Neutrophil (primary cell): ENCODE measurements around the gene JHY.
"Not testable (repeated sequence)": the region's sequence is repeated elsewhere in the genome, so short reads cannot be mapped to it uniquely, and the experiment has no call there.

ENCODE experiments used
- H3K27ac ChIP-seq: fragments of 200-600 bp; sonication (generic); 2 replicates; pipeline ENCODE4 v1.5.1; 2016; ENCODE audit warnings: mild to moderate bottlenecking, moderate library complexity
- H3K27me3 ChIP-seq: fragments of 200-600 bp; sonication (generic); 2 replicates; pipeline ENCODE4 v1.6.0; 2016; ENCODE audit warnings: mild to moderate bottlenecking
- H3K36me3 ChIP-seq: fragments of 200-600 bp; sonication (generic); 2 replicates; pipeline ENCODE4 v1.5.1; 2017
- H3K4me1 ChIP-seq, 2 experiments: fragments of 200-600 bp in 1 of 2; sonication (generic) in 1 of 2; 1 replicate in 1 of 2; 2 replicates in 1 of 2; pipeline versions ENCODE4 v1.5.1 to v1.6.1; 2013 to 2016; ENCODE audit warnings: low read depth in 1 of 2, low read length in 1 of 2, mild to moderate bottlenecking in 1 of 2, moderate library complexity in 1 of 2; ENCODE audit not compliant: control insufficient read depth in 1 of 2, insufficient read depth in 1 of 2
- H3K4me3 ChIP-seq, 2 experiments: fragments of 200-600 bp in 1 of 2; sonication (generic) in 1 of 2; 1 replicate in 1 of 2; 2 replicates in 1 of 2; pipeline ENCODE4 v1.5.1; 2013 to 2016; ENCODE audit warnings: low read depth in 1 of 2, low read length in 1 of 2, mild to moderate bottlenecking in 1 of 2, moderate library complexity in 1 of 2
- H3K9me3 ChIP-seq: fragments of 200-600 bp; sonication (generic); 2 replicates; pipeline ENCODE4 v1.5.1; 2016
- TF ChIP-seq, protein P1 (sequence below): fragments of 200-600 bp; sonication (generic); IDR thresholded peaks from 2 replicates; pipeline ENCODE4 v1.5.1; 2016; ENCODE audit warnings: antibody characterized with exemption

JHY gene

DNA sequence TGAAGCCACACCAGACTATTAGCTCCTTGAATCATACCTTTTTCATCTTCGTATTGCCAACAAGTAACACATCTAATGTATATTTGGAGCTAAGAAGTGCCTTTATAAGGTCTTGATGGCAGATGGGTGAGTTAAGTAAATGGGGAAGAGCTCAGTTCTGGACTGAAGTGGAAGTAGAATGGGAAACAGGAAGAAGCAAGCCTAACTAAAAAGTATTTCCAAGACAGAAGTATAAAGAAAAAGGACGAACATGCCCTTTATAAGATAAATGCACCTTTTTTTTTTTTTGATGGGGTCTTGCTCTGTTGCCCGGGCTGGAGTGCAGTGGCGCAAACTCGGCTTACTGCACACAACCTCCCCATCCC lies 29.8 kb upstream of the JHY start:
- H3K4me3 ChIP-seq: no peak overlapping the region
- no peaks in the 10 kb centered on the region for H3K36me3 ChIP-seq

GRCh38 chr11:122853261-122853660 lies 29.3 kb upstream of the JHY start:
- Histone ChIP-seq H3K36me3 (no peaks in the 10 kb centered on the region), H3K4me3 (no peak overlapping the region), H3K4me1 (no peaks in the 10 kb centered on the region), H3K27me3 (no peaks in the 10 kb centered on the region), H3K9me3 (no peaks in the 10 kb centered on the region), H3K27ac (no peak overlapping the region)
- TF ChIP-seq, protein P1, sequence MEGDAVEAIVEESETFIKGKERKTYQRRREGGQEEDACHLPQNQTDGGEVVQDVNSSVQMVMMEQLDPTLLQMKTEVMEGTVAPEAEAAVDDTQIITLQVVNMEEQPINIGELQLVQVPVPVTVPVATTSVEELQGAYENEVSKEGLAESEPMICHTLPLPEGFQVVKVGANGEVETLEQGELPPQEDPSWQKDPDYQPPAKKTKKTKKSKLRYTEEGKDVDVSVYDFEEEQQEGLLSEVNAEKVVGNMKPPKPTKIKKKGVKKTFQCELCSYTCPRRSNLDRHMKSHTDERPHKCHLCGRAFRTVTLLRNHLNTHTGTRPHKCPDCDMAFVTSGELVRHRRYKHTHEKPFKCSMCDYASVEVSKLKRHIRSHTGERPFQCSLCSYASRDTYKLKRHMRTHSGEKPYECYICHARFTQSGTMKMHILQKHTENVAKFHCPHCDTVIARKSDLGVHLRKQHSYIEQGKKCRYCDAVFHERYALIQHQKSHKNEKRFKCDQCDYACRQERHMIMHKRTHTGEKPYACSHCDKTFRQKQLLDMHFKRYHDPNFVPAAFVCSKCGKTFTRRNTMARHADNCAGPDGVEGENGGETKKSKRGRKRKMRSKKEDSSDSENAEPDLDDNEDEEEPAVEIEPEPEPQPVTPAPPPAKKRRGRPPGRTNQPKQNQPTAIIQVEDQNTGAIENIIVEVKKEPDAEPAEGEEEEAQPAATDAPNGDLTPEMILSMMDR: no peak

More for the DNA sequence above, 29.8 kb upstream of the JHY start:
- Histone ChIP-seq H3K9me3 (no peaks in the 10 kb centered on the region), H3K27ac (no peak overlapping the region), H3K27me3 (no peaks in the 10 kb centered on the region), H3K4me1 (no peaks in the 10 kb centered on the region)
- TF ChIP-seq, protein P1: no peak

- TF ChIP-seq, protein P1: peak; percentile 24
- Histone ChIP-seq H3K27me3 (no peaks in the 10 kb centered on the region), H3K27ac (no peak overlapping the region), H3K4me3 (no peak overlapping the region), H3K4me1 (no peaks in the 10 kb centered on the region), H3K36me3 (no peaks in the 10 kb centered on the region), H3K9me3 (no peaks in the 10 kb centered on the region)
These were observed 28.6 kb upstream of the JHY start for GRCh38 chr11:122853971-122854446.

GRCh38 chr11:122861631-122862030 lies 20.9 kb upstream of the JHY start:
- peaks cover 0 to 2% of the 10 kb centered on the region in 2 experiments for H3K4me1 ChIP-seq
- H3K36me3 ChIP-seq: no peaks in the 10 kb centered on the region
- no peaks in the 10 kb centered on the region for H3K9me3 ChIP-seq
- TF ChIP-seq, protein P1: no peak
- no peak overlapping the region for H3K27ac ChIP-seq
- peaks cover 33% of the 10 kb centered on the region for H3K27me3 ChIP-seq
- no peak overlapping the region for H3K4me3 ChIP-seq

DNA sequence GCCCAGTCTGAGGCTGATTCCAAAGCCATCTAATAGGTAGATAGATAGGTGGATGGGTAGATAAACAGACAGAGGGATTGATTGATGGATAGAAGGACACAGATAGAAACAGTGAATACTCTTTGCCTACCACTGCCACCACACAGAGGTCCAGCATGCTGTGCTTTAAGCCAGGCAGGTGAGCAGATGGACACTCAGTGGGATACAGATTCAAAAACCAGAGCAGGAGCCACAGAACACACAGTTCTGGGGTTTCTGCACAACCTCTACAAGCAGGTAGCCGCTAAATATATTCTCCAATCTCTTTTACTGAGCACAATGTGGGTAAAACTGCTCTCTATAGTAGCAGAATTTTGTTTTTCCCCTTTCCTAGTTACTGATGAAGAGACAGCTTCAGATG lies 20.5 kb upstream of the JHY start:
- Histone ChIP-seq H3K27ac (no peak overlapping the region), H3K4me3 (no peak overlapping the region), H3K27me3 (peaks cover 33% of the 10 kb centered on the region), H3K4me1 (peaks cover 0 to 2% of the 10 kb centered on the region in 2 experiments), H3K36me3 (no peaks in the 10 kb centered on the region), H3K9me3 (no peaks in the 10 kb centered on the region)
- TF ChIP-seq, protein P1: no peak

GRCh38 chr11:122863154-122863553 lies 19.4 kb upstream of the JHY start:
- H3K27me3 ChIP-seq: peaks cover 33% of the 10 kb centered on the region
- H3K36me3 ChIP-seq, H3K4me1 ChIP-seq, H3K27ac ChIP-seq, H3K4me3 ChIP-seq, H3K9me3 ChIP-seq: not testable (repeated sequence)
